SK-N-DZ (cell line): Measurements from ENCODE around the gene PSMB9.
"Not testable (repeated sequence)": the region's sequence is repeated elsewhere in the genome, so short reads cannot be mapped to it uniquely, and the experiment has no call there.

ENCODE experiments used
- DNase-seq: peaks from one replicate; pipeline ENCODE4 v3.0.0-alpha.2; 2015; ENCODE audit warnings: low spot score

Gene PSMB9

DNA sequence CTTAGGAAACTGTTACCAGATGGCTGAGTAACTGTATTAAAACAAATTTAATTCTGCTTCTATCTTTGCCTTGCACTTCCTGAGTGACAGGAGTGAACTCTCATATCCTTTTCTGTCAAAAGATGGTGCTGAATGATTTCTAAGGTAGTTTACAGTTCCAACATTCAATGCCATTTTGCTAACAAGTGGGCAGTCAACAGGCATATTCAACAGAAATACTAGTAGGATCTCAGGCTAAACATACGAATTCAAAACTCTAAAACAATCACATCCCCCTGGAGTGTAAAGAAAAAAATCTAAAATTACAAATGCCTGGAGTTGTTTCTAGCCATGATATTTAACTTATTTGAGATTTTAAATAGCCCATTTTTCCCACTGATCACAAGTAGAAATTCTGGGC is 6.7 kb downstream of the PSMB9 start:
- DNase-seq, result no peak

DNA sequence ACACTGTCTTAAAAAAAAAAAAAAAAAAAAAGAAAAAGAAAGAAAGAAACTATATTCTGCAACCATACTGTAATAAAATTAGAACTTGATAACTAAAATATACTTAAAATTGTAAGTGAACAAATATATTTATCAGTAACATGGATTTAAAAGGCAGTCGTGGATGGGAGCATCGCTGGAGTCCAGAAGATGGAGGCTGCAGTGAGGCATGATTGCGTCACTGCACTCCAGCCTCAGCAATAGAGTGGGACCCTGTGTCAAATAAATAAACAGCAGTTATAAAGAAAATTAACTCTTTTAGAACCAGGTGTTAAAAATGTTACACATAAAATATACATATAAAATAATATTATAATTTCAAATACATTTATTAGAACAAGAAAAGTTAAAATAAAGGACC is 8.7 kb downstream of the PSMB9 start:
- no peak for DNase-seq

DNA sequence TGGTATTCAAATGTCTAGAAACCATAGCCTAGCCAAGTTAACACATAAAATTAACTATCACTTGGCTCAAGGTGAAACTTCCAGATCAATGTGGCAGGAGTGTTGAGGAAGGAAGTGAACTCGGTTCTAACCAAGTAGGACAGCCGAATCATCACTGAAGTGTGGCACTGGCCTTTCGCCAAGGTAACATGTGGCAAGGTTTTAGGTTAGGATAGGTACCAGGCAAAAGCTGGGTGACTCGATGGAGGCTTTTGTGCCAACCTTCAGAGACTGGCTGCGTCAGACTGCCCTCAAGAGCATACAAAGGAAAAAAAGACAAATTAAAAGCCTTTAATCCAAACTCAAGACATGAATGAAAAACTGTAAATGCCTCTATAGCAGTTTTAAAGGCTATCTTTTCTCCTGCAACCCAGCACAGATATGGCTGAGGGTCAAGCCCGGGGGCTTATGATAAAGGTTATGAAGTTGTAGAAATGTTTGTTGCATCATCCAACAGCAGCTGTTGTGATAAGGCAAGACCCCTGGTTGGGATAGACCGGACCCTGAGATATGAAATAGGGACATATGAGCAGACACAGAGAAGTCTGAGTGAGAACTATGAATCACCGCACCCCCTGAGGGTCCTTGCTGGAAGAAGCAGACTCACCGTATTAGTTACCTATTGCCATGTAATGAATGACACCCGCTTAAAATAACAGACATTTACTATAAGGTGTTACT is 11.9 kb downstream of the PSMB9 start:
- DNase-seq, result no peak

DNA sequence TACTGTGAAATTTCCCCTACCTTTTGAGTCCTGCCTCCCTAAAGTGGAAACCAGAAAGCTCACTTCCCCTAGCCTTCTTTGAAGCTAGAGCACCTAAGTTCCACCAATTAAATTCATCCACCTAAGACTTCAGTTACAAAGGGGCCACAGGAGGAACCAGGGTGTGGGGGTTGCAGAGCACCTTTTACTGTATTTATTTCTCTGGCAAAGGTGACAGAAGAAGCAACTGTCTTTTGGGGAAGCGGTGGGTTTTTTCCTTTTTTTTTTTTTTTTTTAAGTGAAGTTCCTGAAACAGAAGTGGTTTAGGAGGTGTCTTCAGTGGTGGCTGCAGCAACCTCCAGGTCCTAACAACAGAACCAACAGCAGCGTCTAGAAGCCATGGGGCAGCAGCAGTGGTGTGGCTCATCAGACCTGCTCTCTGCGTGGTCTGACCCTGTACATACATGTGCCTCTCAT is 13.1 kb downstream of the PSMB9 start:
- DNase-seq, result no peak

DNA sequence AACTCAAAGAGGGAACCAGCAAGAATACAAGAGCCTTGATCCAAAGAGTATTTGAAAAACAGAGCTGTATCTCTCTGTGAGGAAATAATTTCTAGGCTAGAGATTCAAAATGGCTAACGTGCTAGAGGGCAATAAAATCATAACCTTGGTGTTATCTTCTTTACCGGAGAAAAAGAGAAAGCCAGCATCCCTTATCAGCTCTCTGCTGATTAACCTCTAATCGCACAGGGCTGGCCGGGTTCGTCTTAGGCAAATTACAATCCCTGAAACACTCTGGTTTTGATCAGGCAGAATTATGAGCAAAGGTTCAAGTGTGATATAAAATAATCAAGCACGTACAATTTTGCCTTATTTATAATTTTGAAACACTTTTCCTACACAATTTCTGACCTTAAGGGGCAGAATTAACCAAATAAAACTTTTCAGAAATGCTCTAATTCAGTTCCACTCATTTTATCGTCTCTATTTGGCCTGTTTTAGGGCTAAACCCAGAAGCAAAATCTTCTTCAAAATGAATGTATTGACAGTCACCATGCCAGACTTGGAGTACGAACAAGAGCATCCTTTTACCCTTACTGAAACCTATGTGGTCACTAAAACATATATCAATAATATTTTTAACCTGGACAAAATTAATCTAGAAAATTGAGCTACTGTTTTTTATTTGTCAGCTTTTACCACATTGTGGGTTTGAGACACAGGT is 13.7 kb downstream of the PSMB9 start:
- no peak for DNase-seq

DNA sequence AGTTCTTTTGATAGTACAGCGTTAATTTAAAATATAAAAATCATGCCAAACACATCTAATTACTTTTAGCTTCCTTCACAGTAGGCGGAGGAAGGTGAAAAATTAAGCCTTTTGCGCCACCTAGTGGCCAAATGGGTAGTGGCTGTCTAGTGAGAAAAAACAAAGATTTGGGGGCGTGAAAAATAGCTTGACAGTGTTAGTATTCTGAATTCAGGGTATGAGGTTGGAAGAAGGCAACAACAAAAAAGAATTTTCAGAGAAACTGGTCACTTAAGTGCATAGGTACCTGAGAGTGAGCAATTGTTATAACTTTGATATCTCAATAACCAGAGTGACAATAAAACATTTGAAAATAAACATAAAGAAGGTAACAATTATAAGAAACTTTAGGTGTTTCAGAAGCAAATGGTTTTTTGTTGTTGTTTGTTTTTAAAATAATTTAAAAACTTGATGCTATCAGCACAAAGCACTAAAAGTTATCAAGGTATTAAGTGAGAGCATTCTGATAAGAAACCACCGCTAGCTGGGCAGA is 14.3 kb downstream of the PSMB9 start:
- peak; percentile 69 for DNase-seq

DNA sequence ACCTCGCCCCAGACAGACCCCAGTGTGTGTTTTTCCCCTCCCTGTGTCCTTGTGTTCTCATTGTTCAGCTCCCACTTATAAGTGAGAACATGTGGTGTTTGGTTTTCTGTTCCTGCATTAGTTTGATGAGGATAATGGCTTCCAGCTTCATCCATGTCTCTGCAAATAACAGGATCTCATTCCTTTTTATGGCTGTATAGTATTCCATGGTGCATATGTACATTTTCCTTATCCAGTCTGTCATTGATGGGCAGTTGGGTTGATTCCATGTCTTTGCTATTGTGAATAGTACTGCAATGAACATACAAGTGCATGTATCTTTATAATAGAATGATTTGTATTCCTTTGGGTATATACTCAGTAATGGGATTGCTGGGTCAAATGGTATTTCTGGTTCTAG is 20.0 kb downstream of the PSMB9 start:
- not testable (repeated sequence) for DNase-seq

DNA sequence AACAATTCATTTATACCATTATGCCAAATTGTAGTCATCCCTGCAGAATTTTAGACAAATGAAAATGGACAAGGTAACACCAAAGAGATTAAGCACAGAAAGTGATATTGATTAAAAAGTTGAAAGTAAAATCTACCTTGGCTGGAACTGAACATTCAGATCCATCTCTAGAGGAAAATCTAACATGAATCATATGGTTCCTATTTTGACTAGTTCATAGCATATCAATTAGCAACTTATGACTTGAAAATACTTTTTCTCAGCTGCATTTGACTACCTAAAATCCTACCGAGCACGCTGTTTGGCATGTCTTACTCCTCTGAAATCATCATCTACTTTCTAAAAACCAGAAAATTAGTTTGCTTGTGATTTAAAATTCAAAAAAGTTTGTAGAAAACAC is 22.6 kb downstream of the PSMB9 start:
- DNase-seq, result no peak

DNA sequence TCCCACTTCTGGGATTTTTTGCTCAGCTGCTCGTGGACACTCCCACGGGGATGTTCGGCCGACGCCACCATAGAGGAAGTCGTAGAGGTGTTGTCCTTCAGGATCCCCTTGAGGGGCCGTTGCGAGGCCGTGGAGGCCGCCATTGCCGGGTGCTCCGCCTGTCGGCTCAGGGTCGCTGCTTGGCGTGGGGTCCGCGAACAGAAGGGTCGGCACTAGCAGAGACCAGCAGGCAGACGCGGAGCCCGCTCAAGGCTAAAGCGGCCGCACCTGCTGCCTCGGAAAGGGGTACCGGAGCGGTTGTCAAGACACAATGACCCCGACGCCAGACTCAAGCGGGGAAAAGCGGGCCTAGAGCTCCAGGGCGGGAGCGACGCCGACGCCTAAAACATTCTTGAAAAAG is 25.7 kb downstream of the PSMB9 start:
- no peak for DNase-seq

DNA sequence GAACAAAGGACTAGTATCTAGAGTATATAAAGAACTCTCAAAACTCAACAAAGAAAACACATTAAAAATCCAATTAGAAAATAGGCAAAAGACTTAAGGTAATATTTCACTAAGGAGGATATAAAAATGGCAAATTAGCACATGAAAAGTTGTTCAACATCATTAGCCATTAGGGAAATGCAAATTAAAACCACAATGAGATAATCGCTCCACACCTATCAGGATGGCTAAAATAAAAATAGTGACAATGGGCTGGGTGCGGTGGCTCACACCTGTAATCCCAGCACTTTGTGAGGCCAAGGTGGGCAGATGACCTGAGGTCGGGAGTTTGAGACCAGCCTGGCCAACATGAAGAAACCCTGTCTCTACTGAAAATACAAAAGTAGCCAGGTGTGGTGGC is 27.0 kb downstream of the PSMB9 start:
- DNase-seq, result not testable (repeated sequence)

DNA sequence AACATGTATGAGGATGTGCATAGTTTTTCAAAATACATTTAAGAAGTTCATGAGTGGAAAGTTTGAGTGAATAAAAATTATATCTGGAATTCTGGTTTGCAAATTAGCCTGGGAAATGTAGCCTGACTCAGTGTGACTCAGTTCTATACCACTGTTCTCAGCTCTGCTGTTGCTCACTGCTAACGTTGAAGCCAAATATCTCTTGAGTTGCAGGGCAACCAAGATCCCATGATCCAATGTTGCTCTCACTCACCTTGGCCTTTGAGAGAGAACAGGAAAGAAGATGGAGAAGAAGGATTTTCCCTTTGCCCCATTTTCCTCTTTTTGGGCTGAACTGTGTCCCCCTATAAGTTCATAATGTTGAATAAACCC is 28.9 kb downstream of the PSMB9 start:
- no peak for DNase-seq

DNA sequence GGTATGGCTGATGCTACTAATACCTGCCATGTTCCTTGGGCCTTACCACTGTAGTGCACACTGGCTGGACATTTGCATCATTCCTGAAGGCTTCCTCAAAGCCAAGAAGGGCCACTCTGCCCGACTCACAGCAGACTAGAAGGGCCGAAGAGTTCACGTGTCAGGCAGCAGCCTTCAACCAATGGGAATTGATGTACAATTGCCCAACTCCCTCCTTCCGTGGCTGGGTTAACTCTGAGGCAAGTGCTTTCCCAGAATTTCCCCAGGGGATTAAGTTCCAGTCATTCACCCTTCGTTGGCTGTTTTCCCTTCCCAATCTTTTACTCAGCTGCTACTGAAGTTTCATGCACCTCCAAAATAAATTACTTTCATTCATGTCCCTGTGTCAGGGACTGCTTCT is 29.8 kb downstream of the PSMB9 start:
- DNase-seq, result no peak

DNA sequence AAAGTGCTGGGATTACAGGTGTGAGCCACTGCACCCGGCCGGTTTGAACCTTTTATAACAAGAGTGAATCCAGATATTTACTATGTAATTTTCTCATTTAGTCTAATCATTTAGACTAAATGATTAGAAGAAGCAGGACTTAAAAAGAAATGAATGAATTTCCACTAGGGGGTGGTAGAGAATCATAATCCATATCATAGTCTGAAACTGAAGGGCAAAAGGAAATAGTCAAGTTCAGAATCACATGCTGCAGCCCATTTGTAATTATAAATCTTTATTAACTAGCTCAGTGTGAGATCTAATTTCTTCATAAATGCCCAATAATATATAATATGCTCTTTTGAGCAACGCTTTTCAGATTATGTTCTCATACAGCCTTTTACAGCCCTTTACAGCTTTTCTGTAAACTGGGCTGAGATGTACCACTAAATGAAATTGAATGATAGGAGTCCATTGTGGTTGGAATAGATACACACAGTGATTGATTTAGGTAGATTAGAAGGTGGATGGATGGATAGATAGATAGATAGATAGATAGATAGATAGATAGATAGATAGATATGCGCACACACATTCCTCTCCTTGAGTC is 31.8 kb downstream of the PSMB9 start:
- peak; percentile 65 for DNase-seq

DNA sequence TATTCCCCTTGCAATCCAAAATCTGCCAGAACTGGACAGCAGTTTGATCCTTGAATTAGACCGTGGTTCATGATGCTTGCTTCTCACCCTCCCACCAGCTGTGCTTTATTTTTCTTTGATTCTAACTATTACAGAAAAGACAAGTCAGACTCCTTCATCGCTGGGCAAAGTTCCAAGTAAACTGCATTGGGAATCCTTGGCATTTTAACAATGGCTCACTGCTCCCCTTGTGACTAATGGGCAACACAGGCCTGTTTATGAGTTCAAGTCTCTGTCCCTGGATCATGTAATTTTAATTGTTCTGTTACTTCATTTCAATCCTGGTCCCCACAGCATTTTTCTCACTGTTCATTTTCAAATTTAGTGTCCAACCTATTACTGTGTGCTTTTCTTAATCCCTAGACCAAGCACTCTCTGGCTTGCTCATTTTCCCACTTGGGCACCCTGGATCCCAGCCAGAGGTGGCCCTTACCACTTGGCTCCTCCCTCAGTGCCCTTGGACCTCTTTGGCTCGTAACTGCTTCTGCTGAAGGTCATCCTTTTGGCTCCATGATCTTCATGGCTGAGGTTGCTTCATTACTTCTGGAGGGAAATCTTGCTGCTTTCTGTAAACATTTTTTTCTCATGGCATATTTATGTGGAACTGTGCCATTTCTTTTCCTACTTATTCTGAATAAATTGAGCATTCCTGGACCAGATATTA is 32.8 kb downstream of the PSMB9 start:
- DNase-seq, result no peak

DNA sequence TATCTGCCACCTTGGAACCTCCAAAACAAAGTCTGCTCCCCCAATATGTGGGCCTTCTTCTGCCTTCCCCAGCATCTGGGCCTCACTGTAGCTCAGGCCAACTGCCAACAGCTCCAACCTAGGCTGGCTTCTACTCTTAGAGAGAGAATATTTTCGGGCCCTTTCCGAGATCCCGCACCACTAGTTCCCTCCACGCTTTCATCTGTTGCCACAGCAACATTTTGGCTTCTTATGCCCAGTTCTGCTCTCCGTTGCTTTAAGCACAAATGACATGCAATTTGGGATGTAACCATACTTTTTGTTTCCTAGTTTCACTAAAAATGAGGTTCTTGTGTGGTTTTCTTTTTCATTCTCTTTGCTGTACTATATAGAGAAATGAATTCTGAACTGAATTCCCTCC is 33.6 kb downstream of the PSMB9 start:
- DNase-seq, result no peak

DNA sequence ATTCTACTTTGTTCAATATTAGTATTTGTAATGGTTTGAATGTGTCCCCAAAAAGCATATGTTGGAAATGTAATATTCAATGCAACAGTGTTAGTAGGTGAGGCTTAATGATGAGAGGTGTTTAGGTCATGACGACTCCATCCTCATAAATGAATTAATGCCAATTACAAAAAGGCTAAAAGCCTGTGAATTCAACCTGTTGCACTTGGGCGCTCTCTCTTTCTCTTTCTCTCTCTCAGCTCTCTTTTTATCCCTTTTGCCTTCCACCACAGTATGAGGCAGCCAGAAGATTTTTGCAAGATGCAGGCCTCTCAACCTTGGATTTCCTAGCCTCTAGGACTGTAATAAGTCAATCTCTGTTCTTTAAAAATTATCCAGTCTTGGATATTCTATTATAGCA is 34.6 kb downstream of the PSMB9 start:
- DNase-seq, result no peak

DNA sequence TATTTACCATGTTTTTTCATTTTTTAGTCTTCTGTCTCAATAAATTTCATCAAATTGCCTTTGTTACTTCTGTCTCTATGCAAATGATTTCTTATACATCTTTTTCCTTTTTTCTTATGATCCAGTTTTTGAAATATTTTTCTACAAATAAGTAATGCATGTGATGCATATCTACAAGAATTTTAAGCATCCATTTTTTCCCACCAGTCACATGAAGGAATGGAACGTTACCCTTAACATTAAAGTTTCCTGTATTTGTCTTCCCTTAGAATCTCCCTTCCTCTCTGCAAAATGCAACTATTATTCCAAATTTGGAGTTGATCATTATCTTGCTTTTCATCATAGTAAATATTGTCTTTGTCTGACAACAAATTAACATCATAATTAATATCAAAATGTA is 35.5 kb downstream of the PSMB9 start:
- DNase-seq, result no peak

DNA sequence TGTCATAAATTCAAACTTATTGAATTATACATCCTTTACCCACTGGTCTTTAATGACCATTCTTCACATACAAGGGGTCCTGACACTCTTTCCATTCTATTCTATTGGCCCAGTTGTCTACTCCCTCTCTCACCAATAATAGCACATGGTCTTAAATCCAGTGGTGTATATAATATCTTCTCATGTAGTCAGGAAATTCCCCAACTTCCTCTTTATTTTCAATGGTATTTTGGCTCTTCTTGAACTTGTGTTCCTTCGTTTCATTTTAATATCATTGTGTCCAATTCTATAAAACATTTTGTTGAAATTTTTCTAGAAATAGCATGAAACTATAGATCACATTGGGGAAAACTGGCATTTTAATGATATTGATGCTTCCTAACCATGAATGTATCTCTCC is 36.8 kb downstream of the PSMB9 start:
- no peak for DNase-seq

DNA sequence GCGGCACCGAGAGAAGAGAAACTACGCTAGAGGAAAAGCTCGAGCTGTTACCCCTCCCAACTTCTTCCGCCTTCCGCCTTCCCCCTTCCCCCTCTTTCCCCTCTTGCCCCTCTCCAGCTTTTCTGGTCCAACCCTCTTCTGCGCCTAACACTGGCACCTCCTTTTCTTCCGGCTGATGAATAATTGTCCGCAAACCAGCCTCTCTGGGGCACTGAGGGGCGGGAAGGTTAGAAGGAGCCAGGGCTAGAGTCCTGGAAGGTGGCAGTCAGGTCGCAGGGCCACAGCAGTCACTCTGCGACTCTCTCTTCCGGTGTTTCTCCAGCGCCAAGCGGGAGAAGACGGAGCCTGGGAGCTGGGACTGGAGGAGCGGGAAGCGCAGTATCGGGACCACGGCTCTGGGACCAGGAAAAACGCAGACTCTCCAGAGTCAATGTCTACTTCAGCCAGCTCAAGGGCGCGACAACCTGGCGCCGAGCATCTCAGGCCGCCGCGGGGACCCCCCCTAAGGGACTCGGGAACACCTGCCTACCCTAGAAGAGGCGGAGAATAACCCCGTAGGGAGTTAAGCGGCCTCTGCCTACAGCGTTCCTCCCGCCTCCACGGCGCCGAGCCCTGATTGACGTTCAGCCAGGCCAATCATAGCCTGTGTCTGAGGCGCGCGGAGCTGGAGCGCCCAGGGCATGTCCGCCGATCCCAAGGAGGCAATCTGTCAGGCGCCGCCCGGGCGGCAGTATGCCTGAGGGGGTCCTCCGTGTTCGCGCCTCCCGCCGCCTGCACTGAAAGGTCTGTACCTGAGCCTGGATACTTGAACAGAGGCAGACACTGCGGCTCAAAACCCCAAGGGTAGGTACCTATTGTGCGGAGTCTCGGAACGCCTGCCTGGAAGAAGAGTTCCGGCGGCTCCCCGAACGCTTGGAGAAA is 40.4 kb downstream of the PSMB9 start:
- DNase-seq, result peak; percentile 95

DNA sequence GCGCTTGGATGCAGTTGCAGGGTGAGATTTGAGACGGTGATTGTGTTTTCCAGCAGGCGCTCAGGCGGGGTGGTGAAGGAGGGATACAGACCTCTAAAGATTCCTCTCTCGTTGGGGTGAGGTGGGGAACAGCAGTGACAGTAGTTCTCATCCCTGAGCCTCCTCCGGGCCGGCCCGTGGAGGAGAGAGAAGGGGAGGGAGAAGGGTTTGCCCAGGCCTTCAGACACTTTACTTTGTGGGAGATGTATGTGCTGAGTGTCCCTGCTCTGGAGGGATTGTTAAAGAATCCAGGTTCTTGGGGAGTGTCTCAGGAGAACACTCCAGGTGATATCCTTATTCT is 41.0 kb downstream of the PSMB9 start:
- DNase-seq, result no peak

DNA sequence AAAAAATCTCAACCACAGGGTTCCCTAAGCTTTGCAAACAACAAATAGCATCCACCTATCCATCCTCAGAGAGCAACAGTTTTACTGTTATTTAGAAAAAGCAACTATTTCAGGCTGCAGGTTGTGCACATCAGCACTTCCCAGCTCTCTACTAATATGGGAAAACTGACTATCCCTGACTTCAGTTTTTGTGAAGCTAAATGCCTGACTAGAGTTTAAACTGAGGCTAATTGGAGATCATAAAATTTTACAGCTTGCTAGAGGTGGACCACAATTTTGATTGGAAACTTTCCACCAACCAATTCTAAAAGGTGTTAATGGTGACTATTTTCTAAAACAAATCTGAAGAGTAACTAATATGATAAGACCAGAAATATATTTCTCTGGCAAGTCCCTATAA is 50.0 kb downstream of the PSMB9 start:
- no peak for DNase-seq
